GM20431 (cell line): Measurements from ENCODE around the gene CLIC4.
"Not testable (repeated sequence)": the region's sequence is repeated elsewhere in the genome, so short reads cannot be mapped to it uniquely, and the experiment has no call there.

Experiments
- in situ Hi-C: fragments of 300-500 bp; cut with MseI, MboI; formaldehyde crosslinking; loops from one replicate; pipeline ENCODE4 v1.15.0; 2020; ENCODE audit warnings: low sequenced_read_pairs; ENCODE audit not compliant: unreplicated experiment

The CLIC4 gene

GRCh38 chr1:24715658-24716057 is 29.6 kb upstream of the CLIC4 start:
- in situ Hi-C loops, result no loop called here

- in situ Hi-C loops, result no loop called here
Measured at GRCh38 chr1:24717887-24718650, 27.2 kb upstream of the CLIC4 start.

- in situ Hi-C loops, result no loop called here
Measured at GRCh38 chr1:24720152-24720551, 25.1 kb upstream of the CLIC4 start.

- in situ Hi-C loops, result no loop called here
Measured at GRCh38 chr1:24721533-24721932, 23.7 kb upstream of the CLIC4 start.

GRCh38 chr1:24722073-24723035 is 22.9 kb upstream of the CLIC4 start:
- in situ Hi-C loops, result not testable (repeated sequence)

- in situ Hi-C loops, result no loop called here
Measured at GRCh38 chr1:24724345-24725208, 20.7 kb upstream of the CLIC4 start.

- in situ Hi-C loops, result no loop called here
Measured at GRCh38 chr1:24725209-24725651, 20.0 kb upstream of the CLIC4 start.

GRCh38 chr1:24726741-24727140 is 18.5 kb upstream of the CLIC4 start:
- in situ Hi-C loops, result no loop called here

GRCh38 chr1:24727501-24728216 is 17.6 kb upstream of the CLIC4 start:
- in situ Hi-C loops, result no loop called here

- in situ Hi-C loops, result no loop called here
Measured at GRCh38 chr1:24728982-24729381, 16.3 kb upstream of the CLIC4 start.

GRCh38 chr1:24732186-24732885 is 12.9 kb upstream of the CLIC4 start:
- in situ Hi-C loops, result no loop called here

- in situ Hi-C loops, result not testable (repeated sequence)
Measured at GRCh38 chr1:24733342-24733741, 11.9 kb upstream of the CLIC4 start.

- in situ Hi-C loops, result no loop called here
Measured at GRCh38 chr1:24735156-24735508, 10.1 kb upstream of the CLIC4 start.

GRCh38 chr1:24735509-24736375 is 9.5 kb upstream of the CLIC4 start:
- in situ Hi-C loops, result no loop called here

- in situ Hi-C loops, result no loop called here
Measured at GRCh38 chr1:24737368-24738117, 7.7 kb upstream of the CLIC4 start.

GRCh38 chr1:24739241-24739640 is 6.0 kb upstream of the CLIC4 start:
- in situ Hi-C loops, result no loop called here
